DMS114 treated with DMSO at 0.1 percent for 48 hours (cell line): Measurements from ENCODE around the gene NEK2.
"Not testable (repeated sequence)": the region's sequence is repeated elsewhere in the genome, so short reads cannot be mapped to it uniquely, and the experiment has no call there.

Experiments used
- DNase-seq: peaks from one replicate; lab custom pipeline; 2025; ENCODE audit not compliant: unreplicated experiment; lab: John Stamatoyannopoulos, UW

Gene NEK2

GRCh38 chr1:211675230-211676105 lies at the start of gene NEK2:
TSS of gene NEK2 (minus strand) at chr1:211675621. CDS start at chr1:211675479, 142 bp downstream.
- peak; percentile 92 for DNase-seq

- DNase-seq: no peak
These were observed 49.3 kb upstream of the NEK2 start for GRCh38 chr1:211724687-211725196.

- DNase-seq: no peak
These were observed 47.9 kb upstream of the NEK2 start for GRCh38 chr1:211723273-211723672.

- DNase-seq: no peak
These were observed 47.1 kb upstream of the NEK2 start for GRCh38 chr1:211722277-211723175.

GRCh38 chr1:211716555-211716954 lies 41.1 kb upstream of the NEK2 start:
- DNase-seq: not testable (repeated sequence)

GRCh38 chr1:211715971-211716370 lies 40.5 kb upstream of the NEK2 start:
- DNase-seq: no peak

GRCh38 chr1:211714154-211714553 lies 38.7 kb upstream of the NEK2 start:
- no peak for DNase-seq

GRCh38 chr1:211713231-211713630 lies 37.8 kb upstream of the NEK2 start:
- no peak for DNase-seq

- DNase-seq: no peak
These were observed 35.9 kb upstream of the NEK2 start for GRCh38 chr1:211711315-211711705.

- no peak for DNase-seq
These were observed 35.3 kb upstream of the NEK2 start for GRCh38 chr1:211710566-211711314.

GRCh38 chr1:211708926-211709325 lies 33.5 kb upstream of the NEK2 start:
- DNase-seq: no peak

- no peak for DNase-seq
These were observed 32.6 kb upstream of the NEK2 start for GRCh38 chr1:211708006-211708405.

- no peak for DNase-seq
These were observed 30.2 kb upstream of the NEK2 start for GRCh38 chr1:211705467-211706091.

- no peak for DNase-seq
These were observed 29.1 kb upstream of the NEK2 start for GRCh38 chr1:211704543-211704942.

GRCh38 chr1:211703812-211704537 lies 28.6 kb upstream of the NEK2 start:
- DNase-seq: no peak

GRCh38 chr1:211701733-211702132 lies 26.3 kb upstream of the NEK2 start:
- DNase-seq: no peak

- DNase-seq: no peak
These were observed 23.6 kb upstream of the NEK2 start for GRCh38 chr1:211699059-211699458.

GRCh38 chr1:211698161-211699026 lies 23.0 kb upstream of the NEK2 start:
- no peak for DNase-seq

GRCh38 chr1:211697356-211697755 lies 21.9 kb upstream of the NEK2 start:
- no peak for DNase-seq
